Skeletal muscle cell (primary cell): Measurements from ENCODE around the gene MELTF.

ENCODE experiments used
- DNase-seq: peaks from one replicate; pipeline ENCODE4 v3.0.0-alpha.2; 2010; ENCODE audit warnings: low read depth
- H3K4me3 ChIP-seq: 2 replicates; pipeline ENCODE4 v1.5.1; 2011; ENCODE audit warnings: low read depth, mild to moderate bottlenecking, control low read depth, low read length, moderate library complexity

MELTF gene

DNA sequence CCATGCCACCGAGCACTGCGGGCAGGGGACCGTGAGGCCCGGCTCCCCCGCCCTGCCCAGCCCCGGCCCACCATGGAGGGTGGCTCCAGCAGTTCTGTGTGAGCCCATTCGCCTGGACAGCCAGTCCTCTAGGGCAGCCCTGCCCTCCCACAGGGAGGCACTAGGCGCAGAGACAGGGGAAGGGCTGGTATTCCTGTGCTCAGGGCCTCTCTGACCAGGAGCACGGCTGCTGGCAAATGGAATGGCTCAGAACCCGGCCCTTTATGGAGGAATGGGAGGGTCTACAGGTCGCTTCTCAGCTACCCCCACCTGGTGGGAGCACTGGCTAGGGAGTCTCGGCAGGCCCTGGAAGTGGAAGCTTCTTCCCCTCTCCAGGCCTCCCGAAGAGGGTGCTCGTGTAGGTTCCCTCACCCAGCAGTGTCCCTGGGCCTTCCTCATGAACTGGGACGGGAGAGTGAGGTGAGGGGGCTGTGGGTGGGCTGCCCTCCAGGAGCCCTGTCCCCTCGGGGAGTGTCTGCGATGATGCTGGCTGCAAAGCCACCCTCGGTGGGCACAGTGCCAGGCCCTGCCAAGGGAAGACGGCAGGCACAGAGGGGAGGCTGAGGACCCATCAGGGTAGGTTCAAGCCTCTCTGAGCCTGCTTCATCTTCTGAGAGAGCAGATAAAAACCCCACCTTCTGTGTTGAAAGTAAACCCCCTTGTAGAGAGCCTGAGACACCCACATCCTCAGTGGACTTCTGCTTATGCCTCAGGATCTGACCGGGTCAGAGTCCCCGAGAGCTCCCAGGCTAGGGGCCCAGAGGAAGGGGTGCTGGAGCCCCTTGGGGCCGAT lies 1.5 kb downstream of the MELTF start:
- H3K4me3 ChIP-seq: no peak overlapping the region
- DNase-seq: no peak

DNA sequence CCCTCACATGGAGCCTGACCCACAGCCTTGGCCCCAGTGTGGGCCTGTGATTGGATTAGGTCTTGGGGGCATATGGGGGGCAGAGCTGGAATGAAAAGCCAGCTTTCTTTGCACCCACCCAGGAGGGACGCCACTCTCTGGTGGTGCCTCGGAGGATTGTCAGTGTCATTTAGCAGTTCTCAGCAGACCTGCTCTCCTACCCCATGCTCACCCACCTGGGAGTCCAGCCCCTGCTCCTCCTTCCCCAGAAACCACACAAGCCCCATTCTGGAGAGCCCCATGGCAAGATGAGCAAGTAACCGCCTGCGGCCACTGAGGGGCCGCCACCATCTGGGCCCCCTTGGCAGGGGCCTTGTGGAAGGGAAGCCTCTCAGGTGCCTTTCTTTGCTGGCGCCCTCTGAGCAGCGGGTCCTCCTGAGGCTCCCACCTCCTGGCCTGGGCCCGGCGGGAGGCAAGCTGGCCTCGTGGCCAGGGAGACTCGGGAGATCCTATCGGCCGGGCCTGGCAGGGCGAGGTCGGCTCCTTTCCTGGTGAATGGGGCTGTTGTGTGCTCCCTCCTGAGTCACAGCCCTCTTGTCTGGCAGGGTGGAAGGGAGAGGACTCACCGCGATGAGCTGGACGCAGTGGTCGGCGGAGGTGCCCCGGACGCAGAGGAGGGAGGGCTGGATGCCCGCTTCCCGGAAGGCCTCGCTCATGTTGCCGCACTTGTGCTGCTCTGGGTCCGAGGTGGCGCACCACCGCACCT lies 2.3 kb downstream of the MELTF start:
- DNase-seq: no peak
- H3K4me3 ChIP-seq: no peak overlapping the region

DNA sequence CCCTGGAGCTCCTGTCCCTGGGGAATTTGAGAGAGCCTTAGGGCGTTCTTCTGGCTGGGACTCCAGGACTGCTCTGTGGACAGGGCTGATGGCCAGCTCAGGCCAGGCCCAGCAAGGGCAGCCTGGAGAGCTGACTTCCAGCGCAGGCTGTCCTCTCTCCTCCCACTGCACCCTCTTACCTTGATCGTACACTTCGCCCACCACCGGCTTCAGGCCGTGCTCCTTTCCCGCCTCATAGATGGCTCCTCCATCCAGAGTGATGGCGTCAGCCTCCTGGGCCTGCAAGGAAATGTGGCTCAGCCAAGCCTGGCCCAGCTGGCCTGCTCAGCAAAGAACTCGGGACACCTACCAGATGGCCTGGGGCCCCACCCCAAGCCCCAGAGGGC lies 3.1 kb downstream of the MELTF start:
- H3K4me3 ChIP-seq: no peak overlapping the region
- DNase-seq: no peak

DNA sequence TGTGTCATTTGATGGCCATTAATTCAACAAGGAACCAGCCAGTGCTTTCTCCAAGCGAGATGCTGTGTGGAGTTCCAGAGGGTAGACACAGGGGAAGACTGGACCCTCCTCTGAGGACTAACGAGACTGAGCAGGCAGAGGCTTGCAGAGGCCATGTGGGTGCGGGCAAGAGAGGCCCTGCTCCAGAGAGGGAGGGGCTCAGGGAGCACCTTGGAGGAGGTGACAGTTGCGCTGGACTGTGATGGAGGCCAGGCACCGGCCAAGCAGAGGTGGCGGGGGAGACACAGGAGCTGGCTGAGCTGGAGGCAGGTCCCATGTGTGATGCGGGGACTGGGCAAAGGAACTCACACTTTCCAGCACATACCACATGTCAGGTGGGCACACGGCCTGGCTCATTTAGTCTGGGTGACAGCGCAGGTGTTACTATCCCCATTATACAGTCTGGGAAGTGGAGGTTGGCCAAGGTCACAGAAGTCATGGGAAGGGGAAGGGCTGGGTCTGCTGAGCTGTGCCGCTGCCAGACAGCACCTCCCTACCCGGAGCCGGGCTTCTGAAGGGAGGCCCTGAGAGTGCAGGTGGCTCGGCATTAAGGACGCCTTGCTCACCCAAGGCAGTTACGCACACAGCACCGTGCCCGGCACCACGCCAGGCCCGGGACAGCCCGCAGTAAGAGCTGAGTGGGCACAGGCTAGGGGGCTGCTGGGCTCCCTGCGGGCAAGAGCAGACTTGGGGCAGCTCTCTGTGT lies 3.7 kb downstream of the MELTF start:
- H3K4me3 ChIP-seq: no peak overlapping the region
- DNase-seq: no peak

DNA sequence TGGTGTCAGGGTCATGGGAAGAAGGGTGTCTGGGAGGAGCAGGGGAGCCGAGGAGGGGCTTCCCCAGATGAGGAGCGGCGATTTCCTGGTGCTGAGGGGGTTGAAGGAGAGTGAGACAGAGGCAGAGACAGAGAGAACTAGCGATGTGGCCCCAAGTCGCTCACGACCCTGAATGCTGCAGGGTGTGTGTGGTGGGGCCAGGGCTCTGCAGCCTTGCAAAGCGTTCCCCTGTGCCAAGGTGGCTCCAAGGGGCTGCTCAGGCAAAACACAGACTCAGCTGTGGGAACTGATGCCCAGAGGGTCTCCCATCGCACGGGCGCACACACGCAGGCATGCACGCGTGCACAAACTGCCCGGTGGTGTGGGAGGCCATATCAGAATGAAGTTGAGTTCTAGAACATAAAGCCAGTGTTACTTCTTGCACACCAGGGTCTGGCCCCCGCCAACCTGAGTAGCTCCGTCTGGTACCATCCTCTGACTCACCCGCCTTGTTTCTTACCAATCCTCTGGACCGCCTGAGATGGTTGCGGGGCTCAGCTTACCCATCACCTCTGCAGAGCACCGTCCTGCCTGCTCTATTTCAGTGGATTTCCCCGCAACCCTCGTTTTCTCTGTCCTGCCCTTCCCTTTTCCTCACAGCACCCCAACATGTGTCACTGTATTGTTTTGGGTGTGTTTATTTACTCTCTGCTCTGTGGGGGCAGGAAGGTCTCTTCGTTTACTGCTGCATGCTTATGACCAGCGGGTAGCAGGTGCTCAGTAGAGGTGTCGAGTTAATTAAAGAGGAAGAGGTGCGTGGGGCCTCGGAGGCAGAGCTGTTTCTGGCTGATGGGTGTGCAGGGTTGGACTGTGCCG lies 4.5 kb downstream of the MELTF start:
- DNase-seq: no peak
- no peak overlapping the region for H3K4me3 ChIP-seq

DNA sequence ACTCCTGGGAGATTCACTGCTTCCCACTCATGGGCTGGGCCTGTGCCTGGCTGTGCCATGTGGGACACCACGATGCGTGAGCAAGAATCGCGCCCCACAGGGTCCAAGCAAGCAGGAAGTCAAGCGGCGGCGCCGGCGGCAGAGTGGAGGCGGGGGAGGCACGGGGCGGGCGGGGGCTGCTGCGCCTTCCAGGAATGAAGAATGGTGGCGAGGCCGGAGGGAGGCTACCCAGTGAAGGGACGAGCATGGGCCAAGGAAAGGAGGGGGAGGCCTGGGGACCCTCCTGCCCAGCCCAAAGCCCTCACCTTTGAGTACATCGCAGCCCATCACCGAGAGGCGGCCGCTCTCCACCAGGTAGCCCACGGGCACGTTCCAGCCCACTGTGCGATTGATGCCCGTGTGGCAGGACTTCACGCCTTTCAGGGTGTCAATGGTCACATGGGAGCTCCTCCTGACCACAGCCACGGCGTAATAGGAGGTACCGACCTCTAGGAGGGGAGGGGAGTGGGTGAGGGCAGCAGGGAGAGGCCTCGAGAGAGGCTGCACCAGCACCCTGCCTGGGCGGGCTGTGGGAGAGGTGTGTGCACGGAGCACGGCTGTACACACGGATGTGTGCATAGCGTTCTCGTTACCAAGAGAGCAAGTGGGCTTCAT lies 5.5 kb downstream of the MELTF start:
- H3K4me3 ChIP-seq: no peak overlapping the region
- no peak for DNase-seq

DNA sequence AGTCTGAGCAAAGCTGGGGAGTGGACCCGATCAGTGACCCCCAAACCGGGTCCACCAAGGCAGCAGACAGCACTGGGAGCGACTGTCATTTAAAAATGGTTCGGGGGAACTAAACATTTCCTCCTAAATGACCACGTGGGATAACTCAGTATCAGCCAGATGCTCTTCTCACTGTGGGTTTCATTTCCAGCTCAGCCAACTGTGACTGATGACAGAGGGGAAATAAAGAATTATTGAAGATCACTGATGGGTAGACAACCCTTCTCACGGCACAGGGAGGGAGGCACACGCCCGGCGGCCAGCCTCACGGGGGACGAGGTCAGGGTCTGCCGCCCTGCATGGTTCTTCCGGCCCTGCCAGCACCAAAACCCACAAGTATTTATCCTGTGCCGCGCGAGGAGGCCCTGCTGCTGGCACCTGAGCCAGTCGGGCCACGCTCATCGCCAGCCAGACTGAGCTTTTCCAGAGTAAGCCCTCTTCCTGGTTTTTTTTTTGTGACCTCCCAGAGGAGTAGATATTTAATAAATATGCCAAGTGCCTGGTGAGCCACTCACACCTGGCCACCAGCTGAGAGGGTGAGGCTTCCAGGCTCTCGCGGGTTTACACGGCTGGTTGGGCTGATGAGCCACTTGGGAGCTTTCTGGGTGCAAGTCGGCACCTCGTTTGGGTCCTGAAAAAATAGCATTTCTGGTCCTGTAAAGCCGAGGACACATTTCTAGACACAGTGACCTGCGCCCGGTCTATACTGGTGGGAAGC lies 6.2 kb downstream of the MELTF start:
- DNase-seq: no peak
- H3K4me3 ChIP-seq: no peak overlapping the region

DNA sequence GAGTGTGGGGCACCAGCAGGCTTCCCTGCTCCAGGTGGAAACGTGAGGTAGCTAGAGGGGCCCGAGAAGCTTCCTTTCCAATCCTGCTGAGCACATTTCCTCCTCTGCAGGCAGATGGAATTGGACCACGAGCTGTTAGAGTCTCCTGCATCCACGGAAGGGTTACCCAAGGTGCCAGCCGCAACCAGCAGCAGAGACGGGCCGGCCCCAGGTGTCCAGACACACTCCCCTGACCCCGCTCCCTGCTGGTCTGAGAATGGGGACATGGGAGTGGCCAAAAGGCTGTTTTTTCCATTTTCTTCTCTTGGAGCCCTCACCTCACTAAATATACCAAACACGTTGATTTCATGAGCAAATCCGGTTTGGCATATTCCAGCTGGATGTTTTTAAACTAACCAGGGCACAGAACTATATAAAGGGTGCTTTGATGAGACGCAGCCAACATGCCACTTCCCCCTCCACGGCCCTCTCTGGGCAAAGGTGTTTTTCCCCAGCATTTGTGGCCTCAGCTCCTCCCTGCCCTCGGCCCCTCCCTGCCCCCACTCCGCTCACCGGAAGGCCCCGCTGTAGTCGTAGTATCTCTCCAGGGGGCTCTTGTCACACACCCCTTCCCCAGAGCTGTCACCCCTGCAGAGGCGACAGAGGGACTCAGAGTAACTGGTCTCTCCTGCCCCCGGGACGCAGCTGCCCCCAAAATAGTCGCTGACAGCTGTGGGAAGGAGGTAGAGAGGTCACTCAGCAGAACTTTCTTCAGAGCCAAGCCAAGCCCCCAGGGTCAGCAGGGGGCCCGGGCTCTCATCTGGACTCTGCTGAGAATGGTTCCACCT lies 7.0 kb downstream of the MELTF start:
- H3K4me3 ChIP-seq: no peak overlapping the region
- no peak for DNase-seq

DNA sequence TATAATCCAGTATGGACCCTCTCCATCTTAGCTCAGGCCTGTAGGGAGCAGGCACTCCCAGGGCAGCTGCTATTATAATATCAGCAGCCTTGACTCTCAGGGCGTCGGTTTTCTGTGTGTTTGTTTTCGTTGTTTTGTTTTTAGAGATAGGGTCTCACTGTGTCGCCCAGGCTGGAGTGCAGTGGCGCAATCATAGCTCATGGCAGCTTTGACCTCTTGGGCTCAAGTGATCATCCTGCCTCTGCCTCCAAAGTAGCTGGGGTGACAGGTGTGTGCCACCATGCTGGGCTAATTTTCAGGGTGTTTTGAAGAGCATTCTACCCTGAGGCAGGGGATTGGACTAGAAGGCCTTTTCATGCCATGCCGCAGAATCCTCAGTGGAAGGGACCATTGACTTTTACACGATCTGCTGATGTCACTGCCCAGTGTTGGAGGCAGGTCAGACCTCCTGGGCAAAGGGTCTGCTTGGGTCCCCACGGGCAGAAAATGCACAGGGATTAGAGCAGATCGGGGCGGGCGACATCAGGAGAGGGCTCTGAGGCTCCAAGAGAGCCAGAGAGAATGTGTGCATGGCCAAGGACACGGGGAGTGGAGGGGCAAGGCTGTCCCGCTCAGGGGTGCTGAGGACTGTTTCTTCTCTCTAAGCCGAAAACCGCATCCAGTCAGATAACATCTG lies 7.8 kb downstream of the MELTF start:
- H3K4me3 ChIP-seq: no peak overlapping the region
- no peak for DNase-seq

DNA sequence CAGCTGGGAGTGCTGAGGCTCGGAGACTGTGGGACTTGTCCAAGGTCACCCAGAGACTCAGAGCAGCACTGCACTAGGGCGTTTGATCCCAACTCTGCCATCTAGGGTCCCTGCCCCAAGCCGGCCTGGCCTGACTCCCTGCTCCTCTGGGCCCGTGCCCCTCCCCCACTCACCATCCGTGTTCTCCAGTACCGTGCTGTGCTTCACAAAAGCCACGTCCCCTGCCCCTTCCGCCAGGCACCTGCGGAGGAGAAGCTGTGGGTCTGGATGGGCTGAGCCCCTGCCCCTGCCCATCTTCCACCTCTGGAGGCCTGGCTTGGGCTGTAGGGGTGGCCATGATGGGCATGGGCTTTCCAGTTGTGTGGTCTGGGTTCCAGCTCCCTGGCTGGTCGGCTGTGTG lies 8.4 kb downstream of the MELTF start:
- no peak for DNase-seq
- no peak overlapping the region for H3K4me3 ChIP-seq

DNA sequence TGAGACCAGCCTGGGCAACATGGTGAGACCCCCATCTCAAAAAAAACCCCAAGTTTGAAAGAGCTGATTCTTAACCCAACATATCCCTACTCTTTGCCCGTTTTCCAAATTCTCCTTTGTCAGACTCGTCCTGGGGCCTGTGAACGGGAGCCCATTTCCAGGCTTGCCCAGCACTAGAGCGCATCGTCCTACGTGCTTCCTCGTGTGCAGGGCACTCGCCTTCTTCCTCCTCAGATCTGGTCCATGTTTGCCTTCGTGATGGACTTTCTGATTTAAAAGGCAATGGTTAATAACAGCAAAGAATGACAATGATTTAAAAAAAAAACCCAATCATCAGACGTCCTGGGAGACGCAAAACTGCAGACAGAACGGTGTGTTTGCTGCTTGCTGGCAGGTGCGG lies 10.1 kb downstream of the MELTF start:
- no peak for DNase-seq
- no peak overlapping the region for H3K4me3 ChIP-seq

DNA sequence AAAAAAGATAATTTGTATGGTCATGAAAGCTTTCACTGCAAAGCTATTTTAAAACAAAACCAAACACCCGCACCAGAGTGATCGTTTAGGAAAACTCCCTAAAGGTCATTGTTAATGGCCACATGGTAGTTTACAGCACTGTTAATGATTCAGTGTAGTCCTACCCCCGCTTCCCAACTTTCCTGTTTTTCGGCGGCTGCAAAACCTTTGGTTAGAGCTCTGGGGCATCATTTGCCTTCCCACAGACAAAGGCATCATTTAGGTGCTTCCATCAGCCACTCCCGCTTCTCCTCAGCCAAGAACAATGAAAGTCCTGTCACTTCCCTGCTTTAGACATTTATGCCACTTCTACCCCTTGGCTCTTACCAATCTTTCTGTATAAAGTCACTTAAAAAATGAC lies 10.6 kb downstream of the MELTF start:
- no peak for DNase-seq
- H3K4me3 ChIP-seq: no peak overlapping the region

DNA sequence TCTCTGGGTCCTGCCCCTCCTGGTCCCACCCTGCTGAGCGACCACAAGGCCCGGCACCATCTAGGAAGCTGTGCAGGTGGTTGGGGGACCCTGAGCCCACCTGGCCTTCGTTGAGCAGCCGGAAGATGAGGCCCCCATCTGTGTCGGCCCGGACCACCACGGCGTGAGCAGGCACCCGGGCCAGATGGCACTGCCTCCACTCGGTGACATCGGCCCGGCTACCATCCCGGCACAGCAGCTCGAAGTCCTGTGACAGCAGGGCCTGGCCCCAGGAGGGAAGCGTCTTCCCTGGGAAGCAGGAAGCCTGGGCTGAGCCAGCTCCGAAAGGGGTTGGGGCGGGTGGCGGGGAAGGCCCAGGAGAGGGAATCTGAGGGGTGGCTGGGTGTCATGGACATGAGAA lies 12.6 kb downstream of the MELTF start:
- no peak overlapping the region for H3K4me3 ChIP-seq
- no peak for DNase-seq

DNA sequence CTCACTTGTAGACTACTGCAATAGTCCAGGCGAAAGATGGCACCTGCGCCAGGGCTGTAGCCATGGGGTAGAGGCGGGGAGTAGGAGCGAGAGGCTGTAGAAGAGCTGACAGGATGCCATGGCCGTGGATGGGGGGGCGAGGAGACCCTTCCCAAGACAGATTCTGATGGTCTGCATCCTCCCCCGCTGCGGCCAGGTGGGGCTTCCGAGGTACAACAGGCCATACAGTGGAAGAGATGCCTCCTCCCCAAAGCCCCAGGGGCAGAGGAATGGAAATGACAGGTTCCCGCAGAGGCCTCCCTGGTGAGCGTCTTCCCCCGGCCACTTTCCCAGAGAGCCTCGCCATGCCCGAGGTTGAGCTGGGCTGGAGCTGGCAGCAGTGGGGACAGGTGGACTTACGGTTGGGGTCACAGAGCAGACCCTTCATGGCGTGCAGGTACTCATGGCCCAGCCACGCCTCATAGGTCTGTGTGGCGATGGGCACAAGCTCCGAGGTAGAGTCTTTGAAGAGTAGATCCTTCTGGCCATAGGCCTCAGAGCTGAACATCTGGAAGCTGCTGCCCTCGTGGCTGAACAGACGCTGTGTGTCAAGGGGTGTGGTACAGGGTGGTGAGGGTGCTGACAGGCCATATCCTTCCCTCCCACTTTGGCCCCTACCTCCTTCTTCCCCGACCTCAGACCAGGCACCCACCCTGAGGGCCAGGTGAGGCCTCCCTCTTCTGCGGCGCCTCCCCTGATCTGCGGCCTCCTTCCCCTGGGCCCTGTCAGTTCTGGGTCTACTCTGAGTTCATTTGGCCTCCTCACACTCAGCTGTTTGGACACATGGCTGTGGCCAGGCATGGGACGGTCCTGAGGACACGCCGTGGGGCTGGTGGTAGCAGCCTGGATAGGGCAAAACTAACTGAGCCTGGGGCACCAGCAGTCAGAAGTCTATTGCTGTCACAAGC lies 13.6 kb downstream of the MELTF start:
- no peak for DNase-seq
- no peak overlapping the region for H3K4me3 ChIP-seq

DNA sequence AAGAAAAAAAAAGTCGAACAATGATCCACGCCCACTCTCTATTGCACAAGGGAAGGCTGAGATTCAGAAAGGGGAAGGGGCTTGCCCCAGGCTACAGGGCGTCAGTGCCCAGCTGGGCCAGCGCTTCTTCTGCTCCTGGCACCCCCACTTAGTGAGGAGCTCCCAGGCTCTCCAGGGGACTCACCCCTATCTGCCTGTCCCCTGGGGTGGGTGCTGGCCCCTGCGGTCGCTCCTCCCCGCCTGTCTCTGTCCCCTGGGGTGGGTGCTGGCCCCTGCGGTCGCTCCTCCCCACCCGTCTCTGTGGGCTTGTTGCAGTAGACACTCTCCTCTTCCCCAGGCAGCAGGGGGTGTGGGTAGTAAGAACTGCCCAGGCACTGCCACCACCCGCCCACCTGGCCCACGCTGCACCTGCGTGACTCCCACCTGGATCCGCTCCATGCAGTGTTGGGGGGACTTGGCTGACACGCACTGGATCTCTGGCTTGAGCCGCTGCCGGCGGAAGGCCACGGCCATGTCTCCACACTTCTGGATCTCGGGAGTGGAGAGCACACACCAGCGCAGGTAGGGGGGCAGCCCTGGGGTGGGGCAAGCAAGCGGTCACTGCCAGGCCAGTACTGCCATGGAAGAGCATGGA lies 14.6 kb downstream of the MELTF start:
- no peak for DNase-seq
- H3K4me3 ChIP-seq: no peak overlapping the region

DNA sequence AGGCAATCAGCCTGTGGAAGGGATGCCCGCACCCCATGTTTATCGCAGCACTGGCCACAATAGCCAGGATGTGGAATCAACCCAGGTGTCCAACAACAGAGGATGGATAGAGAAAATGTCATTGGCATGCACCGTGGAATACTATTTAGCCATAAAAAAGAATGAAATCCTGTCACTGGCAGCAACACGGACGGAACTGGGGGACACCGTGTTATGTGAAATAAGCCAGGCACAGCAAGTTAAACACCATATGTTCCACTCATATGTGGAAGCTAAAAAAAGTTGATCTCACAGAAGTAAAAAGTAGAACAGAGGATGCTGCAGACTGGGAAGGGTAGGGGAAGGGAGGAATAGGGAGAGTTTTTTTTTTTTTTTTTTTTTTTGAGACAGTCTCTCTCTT lies 15.6 kb downstream of the MELTF start:
- DNase-seq: no peak
- H3K4me3 ChIP-seq: no peak overlapping the region
